Measurements from ENCODE around the gene SETD5. TPM values are rescaled to one million over a fixed set of nuclear protein-coding genes. Genes with fewer than 3 reads are reported as not detected.
A peak's percentile ranks its signal among the peaks of the same experiment; 100 is the strongest.

The SETD5 gene
- total RNA-seq, 1 experiment from 2014 or later: 279 TPM

DNA sequence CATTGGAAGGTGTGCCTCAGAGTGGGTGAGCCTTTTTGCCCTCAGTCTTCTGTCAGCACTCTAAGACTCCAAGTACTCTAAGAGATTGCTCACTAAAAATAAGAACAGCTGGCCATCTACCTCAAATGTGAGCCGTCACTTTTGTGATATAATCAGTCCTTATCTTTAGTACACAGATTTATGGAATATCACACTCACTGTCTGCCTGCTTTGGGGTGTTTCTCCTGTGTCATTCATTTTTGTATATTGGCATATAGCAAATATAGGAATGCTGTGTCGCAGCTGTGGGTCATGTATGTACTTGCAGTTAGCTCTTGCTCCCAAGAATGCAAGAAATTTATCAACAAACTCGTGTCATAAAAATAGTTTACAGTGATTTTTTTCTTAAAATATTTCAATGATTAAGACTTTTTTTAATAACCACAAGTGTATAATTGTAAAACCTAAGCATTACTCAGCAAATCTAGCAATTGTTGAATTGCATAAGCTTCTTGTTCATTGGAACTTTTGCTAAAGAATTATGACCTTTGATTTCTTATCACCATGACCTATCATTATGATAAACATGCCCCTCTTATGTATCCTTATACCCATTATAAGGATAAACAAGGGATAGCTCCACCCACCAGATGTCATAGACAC, 18.8 kb downstream of the SETD5 start:
- H3K9me3 Mint-ChIP-seq: no peaks in the 10 kb centered on the region
- no peak for DNase-seq (ENCODE audit: low spot score)
- no peaks in the 10 kb centered on the region for H3K27me3 Mint-ChIP-seq (ENCODE audit: low read depth)
- ChIA-PET CTCF (interaction anchor here (0.6 to 1.1 kb wide), 3 partner anchors 63 to 233 kb away, joined by 3 read pairs; no protein-coding TSS in a partner anchor), POLR2A (interaction anchor here (0.9 to 1.8 kb wide), 2 partner anchors 17 to 19 kb away, joined by 3 to 6 read pairs; no protein-coding TSS in a partner anchor)
- peaks cover 39% of the 10 kb centered on the region for H3K4me1 Mint-ChIP-seq
- H3K4me3 Mint-ChIP-seq: no peak overlapping the region
- TF ChIP-seq, protein P1, sequence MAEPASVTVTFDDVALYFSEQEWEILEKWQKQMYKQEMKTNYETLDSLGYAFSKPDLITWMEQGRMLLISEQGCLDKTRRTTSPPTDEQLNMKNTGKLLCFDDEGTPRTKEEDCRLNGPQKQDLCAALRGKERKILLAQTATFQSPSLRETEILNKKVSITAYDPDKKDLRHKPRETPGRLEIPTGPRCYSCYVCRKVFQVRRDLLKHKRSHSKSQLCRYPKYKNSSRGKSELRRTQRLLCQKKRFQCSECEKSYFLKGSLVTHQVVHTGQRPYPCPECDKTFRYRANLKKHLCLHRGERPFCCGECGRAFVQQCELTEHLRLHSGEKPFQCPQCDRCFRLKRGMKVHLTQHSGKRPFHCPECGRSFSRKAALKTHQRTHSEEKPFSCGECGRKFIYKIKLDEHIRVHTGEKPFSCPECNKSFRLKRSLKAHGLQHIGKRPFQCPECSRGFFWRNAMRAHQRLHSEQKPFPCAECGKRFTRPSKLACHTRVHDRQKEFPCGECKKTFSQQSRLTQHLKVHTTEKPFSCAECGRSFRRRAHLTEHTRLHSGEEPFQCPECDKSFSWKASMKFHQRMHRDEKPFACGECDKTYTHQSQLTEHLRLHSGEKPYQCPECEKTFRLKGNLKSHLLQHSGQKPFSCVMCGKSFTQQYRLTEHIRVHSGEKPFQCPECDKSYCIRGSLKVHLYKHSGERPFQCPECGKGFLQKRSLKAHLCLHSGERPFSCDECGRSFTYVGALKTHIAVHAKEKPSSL (CRISPR knock-in tag; conservative IDR thresholded peaks at IDR 0.05): no peak
- TF ChIP-seq, protein P2, sequence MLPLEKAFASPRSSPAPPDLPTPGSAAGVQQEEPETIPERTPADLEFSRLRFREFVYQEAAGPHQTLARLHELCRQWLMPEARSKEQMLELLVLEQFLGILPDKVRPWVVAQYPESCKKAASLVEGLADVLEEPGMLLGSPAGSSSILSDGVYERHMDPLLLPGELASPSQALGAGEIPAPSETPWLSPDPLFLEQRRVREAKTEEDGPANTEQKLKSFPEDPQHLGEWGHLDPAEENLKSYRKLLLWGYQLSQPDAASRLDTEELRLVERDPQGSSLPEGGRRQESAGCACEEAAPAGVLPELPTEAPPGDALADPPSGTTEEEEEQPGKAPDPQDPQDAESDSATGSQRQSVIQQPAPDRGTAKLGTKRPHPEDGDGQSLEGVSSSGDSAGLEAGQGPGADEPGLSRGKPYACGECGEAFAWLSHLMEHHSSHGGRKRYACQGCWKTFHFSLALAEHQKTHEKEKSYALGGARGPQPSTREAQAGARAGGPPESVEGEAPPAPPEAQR (CRISPR knock-in tag; IDR thresholded peaks at IDR 0.05): no peak
- TF ChIP-seq SOX15 (CRISPR knock-in tag; IDR thresholded peaks at IDR 0.05) (no peak), FOXP1 (CRISPR knock-in tag; IDR thresholded peaks at IDR 0.05; ENCODE audit: borderline replicate concordance) (no peak), ELF4 (CRISPR knock-in tag; IDR thresholded peaks at IDR 0.05; ENCODE audit: low read depth) (no peak), MYBL2 (CRISPR knock-in tag; IDR thresholded peaks at IDR 0.05) (no peak), NFE2L1 (CRISPR knock-in tag; IDR thresholded peaks at IDR 0.05) (no peak), EMX1 (CRISPR knock-in tag; IDR thresholded peaks at IDR 0.05) (no peak), NR1H2 (CRISPR knock-in tag; IDR thresholded peaks at IDR 0.05) (no peak), ZNF396 (CRISPR knock-in tag; IDR thresholded peaks at IDR 0.05; ENCODE audit: borderline replicate concordance) (no peak), ZNF219 (CRISPR knock-in tag; IDR thresholded peaks at IDR 0.05; ENCODE audit: borderline replicate concordance) (no peak), TEAD1 (CRISPR knock-in tag; IDR thresholded peaks at IDR 0.05) (no peak)
- TF ChIP-seq, protein P3, sequence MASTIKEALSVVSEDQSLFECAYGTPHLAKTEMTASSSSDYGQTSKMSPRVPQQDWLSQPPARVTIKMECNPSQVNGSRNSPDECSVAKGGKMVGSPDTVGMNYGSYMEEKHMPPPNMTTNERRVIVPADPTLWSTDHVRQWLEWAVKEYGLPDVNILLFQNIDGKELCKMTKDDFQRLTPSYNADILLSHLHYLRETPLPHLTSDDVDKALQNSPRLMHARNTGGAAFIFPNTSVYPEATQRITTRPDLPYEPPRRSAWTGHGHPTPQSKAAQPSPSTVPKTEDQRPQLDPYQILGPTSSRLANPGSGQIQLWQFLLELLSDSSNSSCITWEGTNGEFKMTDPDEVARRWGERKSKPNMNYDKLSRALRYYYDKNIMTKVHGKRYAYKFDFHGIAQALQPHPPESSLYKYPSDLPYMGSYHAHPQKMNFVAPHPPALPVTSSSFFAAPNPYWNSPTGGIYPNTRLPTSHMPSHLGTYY (CRISPR knock-in tag; IDR thresholded peaks at IDR 0.05): no peak
- TF ChIP-seq, protein P4, sequence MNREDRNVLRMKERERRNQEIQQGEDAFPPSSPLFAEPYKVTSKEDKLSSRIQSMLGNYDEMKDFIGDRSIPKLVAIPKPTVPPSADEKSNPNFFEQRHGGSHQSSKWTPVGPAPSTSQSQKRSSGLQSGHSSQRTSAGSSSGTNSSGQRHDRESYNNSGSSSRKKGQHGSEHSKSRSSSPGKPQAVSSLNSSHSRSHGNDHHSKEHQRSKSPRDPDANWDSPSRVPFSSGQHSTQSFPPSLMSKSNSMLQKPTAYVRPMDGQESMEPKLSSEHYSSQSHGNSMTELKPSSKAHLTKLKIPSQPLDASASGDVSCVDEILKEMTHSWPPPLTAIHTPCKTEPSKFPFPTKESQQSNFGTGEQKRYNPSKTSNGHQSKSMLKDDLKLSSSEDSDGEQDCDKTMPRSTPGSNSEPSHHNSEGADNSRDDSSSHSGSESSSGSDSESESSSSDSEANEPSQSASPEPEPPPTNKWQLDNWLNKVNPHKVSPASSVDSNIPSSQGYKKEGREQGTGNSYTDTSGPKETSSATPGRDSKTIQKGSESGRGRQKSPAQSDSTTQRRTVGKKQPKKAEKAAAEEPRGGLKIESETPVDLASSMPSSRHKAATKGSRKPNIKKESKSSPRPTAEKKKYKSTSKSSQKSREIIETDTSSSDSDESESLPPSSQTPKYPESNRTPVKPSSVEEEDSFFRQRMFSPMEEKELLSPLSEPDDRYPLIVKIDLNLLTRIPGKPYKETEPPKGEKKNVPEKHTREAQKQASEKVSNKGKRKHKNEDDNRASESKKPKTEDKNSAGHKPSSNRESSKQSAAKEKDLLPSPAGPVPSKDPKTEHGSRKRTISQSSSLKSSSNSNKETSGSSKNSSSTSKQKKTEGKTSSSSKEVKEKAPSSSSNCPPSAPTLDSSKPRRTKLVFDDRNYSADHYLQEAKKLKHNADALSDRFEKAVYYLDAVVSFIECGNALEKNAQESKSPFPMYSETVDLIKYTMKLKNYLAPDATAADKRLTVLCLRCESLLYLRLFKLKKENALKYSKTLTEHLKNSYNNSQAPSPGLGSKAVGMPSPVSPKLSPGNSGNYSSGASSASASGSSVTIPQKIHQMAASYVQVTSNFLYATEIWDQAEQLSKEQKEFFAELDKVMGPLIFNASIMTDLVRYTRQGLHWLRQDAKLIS (CRISPR knock-in tag; IDR thresholded peaks at IDR 0.05; ENCODE audit: borderline replicate concordance): no peak
- TF ChIP-seq, protein P5, sequence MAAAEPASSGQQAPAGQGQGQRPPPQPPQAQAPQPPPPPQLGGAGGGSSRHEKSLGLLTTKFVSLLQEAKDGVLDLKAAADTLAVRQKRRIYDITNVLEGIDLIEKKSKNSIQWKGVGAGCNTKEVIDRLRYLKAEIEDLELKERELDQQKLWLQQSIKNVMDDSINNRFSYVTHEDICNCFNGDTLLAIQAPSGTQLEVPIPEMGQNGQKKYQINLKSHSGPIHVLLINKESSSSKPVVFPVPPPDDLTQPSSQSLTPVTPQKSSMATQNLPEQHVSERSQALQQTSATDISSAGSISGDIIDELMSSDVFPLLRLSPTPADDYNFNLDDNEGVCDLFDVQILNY (CRISPR knock-in tag; IDR thresholded peaks at IDR 0.05): no peak
- TF ChIP-seq, protein P6, sequence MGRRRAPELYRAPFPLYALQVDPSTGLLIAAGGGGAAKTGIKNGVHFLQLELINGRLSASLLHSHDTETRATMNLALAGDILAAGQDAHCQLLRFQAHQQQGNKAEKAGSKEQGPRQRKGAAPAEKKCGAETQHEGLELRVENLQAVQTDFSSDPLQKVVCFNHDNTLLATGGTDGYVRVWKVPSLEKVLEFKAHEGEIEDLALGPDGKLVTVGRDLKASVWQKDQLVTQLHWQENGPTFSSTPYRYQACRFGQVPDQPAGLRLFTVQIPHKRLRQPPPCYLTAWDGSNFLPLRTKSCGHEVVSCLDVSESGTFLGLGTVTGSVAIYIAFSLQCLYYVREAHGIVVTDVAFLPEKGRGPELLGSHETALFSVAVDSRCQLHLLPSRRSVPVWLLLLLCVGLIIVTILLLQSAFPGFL (CRISPR knock-in tag; IDR thresholded peaks at IDR 0.05; ENCODE audit: borderline replicate concordance): no peak
- TF ChIP-seq, protein P7, sequence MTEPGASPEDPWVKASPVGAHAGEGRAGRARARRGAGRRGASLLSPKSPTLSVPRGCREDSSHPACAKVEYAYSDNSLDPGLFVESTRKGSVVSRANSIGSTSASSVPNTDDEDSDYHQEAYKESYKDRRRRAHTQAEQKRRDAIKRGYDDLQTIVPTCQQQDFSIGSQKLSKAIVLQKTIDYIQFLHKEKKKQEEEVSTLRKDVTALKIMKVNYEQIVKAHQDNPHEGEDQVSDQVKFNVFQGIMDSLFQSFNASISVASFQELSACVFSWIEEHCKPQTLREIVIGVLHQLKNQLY (CRISPR knock-in tag; IDR thresholded peaks at IDR 0.05): no peak
- TF ChIP-seq, protein P8, sequence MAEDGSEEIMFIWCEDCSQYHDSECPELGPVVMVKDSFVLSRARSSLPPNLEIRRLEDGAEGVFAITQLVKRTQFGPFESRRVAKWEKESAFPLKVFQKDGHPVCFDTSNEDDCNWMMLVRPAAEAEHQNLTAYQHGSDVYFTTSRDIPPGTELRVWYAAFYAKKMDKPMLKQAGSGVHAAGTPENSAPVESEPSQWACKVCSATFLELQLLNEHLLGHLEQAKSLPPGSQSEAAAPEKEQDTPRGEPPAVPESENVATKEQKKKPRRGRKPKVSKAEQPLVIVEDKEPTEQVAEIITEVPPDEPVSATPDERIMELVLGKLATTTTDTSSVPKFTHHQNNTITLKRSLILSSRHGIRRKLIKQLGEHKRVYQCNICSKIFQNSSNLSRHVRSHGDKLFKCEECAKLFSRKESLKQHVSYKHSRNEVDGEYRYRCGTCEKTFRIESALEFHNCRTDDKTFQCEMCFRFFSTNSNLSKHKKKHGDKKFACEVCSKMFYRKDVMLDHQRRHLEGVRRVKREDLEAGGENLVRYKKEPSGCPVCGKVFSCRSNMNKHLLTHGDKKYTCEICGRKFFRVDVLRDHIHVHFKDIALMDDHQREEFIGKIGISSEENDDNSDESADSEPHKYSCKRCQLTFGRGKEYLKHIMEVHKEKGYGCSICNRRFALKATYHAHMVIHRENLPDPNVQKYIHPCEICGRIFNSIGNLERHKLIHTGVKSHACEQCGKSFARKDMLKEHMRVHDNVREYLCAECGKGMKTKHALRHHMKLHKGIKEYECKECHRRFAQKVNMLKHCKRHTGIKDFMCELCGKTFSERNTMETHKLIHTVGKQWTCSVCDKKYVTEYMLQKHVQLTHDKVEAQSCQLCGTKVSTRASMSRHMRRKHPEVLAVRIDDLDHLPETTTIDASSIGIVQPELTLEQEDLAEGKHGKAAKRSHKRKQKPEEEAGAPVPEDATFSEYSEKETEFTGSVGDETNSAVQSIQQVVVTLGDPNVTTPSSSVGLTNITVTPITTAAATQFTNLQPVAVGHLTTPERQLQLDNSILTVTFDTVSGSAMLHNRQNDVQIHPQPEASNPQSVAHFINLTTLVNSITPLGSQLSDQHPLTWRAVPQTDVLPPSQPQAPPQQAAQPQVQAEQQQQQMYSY (CRISPR knock-in tag; IDR thresholded peaks at IDR 0.05): no peak
- TF ChIP-seq, protein P9, sequence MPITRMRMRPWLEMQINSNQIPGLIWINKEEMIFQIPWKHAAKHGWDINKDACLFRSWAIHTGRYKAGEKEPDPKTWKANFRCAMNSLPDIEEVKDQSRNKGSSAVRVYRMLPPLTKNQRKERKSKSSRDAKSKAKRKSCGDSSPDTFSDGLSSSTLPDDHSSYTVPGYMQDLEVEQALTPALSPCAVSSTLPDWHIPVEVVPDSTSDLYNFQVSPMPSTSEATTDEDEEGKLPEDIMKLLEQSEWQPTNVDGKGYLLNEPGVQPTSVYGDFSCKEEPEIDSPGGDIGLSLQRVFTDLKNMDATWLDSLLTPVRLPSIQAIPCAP (CRISPR knock-in tag; IDR thresholded peaks at IDR 0.05): no peak
- H3K27ac Mint-ChIP-seq: 0 out of 2 replicates have a peak overlapping the region, but pooled peaks have one; percentile 80
- ATAC-seq: no peak
- H3K36me3 Mint-ChIP-seq: peaks cover 4% of the 10 kb centered on the region
